Panc1 (cell line): ENCODE results near the gene CD96.

ENCODE experiments used
- POLR2AphosphoS5 ChIP-seq: IDR thresholded peaks from 2 replicates; pipeline ENCODE4 v1.6.1; 2012; ENCODE audit warnings: mild to moderate bottlenecking, low read depth, low read length, moderate library complexity
- TF ChIP-seq, protein P1 (sequence below): fragments of 450-650 bp; IDR thresholded peaks from 2 replicates; pipeline ENCODE4 v1.5.1; 2017; ENCODE audit warnings: mild to moderate bottlenecking

DNA sequence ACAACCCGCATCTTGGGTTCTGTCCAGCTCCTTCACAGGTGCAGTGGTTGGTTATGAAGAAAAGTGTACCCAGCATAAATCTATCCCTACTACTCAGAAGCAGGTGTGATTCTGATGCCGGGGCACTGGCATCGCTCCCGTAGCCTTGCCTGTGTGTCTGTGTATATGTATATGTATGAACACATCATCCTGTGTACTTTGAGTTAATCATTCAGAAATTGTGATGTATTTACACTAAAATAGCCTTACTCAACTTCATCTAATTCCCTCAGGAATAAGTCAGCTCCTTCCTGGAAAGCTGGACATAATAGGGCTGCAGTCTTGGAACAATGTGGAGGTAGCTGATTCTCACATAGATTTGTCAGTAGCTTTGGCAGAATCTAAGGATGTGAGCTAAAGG, 59.8 kb downstream of the CD96 start:
- TF ChIP-seq, protein P1, sequence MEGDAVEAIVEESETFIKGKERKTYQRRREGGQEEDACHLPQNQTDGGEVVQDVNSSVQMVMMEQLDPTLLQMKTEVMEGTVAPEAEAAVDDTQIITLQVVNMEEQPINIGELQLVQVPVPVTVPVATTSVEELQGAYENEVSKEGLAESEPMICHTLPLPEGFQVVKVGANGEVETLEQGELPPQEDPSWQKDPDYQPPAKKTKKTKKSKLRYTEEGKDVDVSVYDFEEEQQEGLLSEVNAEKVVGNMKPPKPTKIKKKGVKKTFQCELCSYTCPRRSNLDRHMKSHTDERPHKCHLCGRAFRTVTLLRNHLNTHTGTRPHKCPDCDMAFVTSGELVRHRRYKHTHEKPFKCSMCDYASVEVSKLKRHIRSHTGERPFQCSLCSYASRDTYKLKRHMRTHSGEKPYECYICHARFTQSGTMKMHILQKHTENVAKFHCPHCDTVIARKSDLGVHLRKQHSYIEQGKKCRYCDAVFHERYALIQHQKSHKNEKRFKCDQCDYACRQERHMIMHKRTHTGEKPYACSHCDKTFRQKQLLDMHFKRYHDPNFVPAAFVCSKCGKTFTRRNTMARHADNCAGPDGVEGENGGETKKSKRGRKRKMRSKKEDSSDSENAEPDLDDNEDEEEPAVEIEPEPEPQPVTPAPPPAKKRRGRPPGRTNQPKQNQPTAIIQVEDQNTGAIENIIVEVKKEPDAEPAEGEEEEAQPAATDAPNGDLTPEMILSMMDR = no peak
- no peak for TF ChIP-seq POLR2AphosphoS5
